ENCODE results near the gene SCFD1. TPM values are rescaled to one million over a fixed set of nuclear protein-coding genes. Genes with fewer than 3 reads are reported as not detected.

Gene SCFD1
- total RNA-seq, 1 experiment from 2014 or later: 61.9 TPM

- H3K36me3 ChIP-seq (ENCODE audit: insufficient read depth, low read length, poor library complexity, severe bottlenecking): no peaks in the 10 kb centered on the region
- POLR2A ChIA-PET (ENCODE audit: low non-redundant PET): interaction anchor here (0.6 kb wide), 1 partner anchor 28 kb away, joined by 3 read pairs; no protein-coding TSS in a partner anchor
- H3K27me3 ChIP-seq (replicated peaks; ENCODE audit: insufficient read depth, low read depth, low read length, poor library complexity): no peaks in the 10 kb centered on the region
- no peak overlapping the region for H3K4me3 ChIP-seq (ENCODE audit: low read depth, low read length, poor library complexity, severe bottlenecking)
- H3K4me1 ChIP-seq (ENCODE audit: insufficient read depth, low read length, poor library complexity, severe bottlenecking): no peaks in the 10 kb centered on the region
- CTCF ChIA-PET: interaction anchor here (0.6 kb wide), 1 partner anchor 1803 kb away, joined by 3 read pairs; no protein-coding TSS in a partner anchor
- no peak overlapping the region for H3K27ac ChIP-seq (ENCODE audit: low read depth, low read length, poor library complexity, severe bottlenecking)
- BruUV-seq (replicated peaks): no TSS peak
- intact Hi-C loops (cut with micrococcal nuclease; ENCODE audit: unreplicated experiment): no loop called here
- DNase-seq (ENCODE audit: low spot score): no peak
- TF ChIP-seq EZH2 (IDR thresholded peaks at IDR 0.05; ENCODE audit: borderline replicate concordance, low read depth, low read length, poor library complexity, severe bottlenecking): no peak
- TF ChIP-seq, protein P1, sequence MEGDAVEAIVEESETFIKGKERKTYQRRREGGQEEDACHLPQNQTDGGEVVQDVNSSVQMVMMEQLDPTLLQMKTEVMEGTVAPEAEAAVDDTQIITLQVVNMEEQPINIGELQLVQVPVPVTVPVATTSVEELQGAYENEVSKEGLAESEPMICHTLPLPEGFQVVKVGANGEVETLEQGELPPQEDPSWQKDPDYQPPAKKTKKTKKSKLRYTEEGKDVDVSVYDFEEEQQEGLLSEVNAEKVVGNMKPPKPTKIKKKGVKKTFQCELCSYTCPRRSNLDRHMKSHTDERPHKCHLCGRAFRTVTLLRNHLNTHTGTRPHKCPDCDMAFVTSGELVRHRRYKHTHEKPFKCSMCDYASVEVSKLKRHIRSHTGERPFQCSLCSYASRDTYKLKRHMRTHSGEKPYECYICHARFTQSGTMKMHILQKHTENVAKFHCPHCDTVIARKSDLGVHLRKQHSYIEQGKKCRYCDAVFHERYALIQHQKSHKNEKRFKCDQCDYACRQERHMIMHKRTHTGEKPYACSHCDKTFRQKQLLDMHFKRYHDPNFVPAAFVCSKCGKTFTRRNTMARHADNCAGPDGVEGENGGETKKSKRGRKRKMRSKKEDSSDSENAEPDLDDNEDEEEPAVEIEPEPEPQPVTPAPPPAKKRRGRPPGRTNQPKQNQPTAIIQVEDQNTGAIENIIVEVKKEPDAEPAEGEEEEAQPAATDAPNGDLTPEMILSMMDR (conservative IDR thresholded peaks at IDR 0.05; ENCODE audit: low read depth, low read length): no peak
- no peaks in the 10 kb centered on the region for H3K9me3 ChIP-seq (ENCODE audit: low read depth, low read length, poor library complexity, severe bottlenecking)
Observed at GRCh38 chr14:30748343-30748742, 126.2 kb downstream of the SCFD1 start.

DNA sequence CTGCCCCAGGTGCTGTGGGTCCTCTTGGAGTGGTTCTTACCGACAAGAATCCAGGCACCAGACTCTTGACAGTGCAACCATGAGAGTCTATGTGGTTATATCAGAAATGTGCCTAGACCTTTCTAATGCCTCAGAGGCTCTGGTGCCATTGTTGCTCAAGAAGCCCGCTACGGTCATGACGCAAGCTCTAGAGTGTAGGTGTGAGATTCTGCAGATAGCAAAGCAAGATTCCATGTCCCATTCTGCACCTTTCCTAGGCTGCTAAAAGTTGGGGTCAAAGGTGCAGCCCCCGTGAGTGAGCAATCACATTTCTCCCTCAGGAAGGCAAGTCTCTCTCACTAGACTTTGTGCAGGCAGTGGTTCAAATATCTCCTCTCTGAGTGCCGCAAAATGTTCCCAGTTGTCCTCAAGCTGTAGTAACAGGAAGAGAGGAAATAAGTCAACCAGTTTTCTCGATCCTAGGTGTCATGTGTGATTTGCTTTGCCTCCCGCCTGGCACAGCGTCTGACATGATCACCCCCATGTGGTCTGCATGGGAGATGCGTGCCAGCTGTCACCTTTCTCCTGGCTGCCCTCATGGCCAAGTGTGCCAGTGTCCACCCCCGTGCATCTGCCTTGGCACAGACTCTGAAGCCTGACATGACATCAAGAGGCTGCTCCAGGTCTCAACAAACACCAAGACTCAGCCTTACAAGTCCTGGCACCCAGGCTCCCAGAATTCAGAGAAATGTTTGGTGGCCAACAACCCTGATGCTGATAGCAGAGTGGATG lies 129.7 kb downstream of the SCFD1 start:
- CTCF ChIA-PET: no interaction called here
- H3K36me3 ChIP-seq (ENCODE audit: insufficient read depth, low read length, poor library complexity, severe bottlenecking): no peaks in the 10 kb centered on the region
- no peaks in the 10 kb centered on the region for H3K4me1 ChIP-seq (ENCODE audit: insufficient read depth, low read length, poor library complexity, severe bottlenecking)
- intact Hi-C loops (cut with micrococcal nuclease; ENCODE audit: unreplicated experiment): no loop called here
- no peak overlapping the region for H3K27ac ChIP-seq (ENCODE audit: low read depth, low read length, poor library complexity, severe bottlenecking)
- no peak overlapping the region for H3K4me3 ChIP-seq (ENCODE audit: low read depth, low read length, poor library complexity, severe bottlenecking)
- TF ChIP-seq, protein P1 (conservative IDR thresholded peaks at IDR 0.05; ENCODE audit: low read depth, low read length): 0 out of 2 replicates have a peak, but pooled peaks have one; percentile 32
- TF ChIP-seq EZH2 (IDR thresholded peaks at IDR 0.05; ENCODE audit: borderline replicate concordance, low read depth, low read length, poor library complexity, severe bottlenecking): no peak
- H3K27me3 ChIP-seq (replicated peaks; ENCODE audit: insufficient read depth, low read depth, low read length, poor library complexity): no peaks in the 10 kb centered on the region
- H3K9me3 ChIP-seq (ENCODE audit: low read depth, low read length, poor library complexity, severe bottlenecking): no peaks in the 10 kb centered on the region
- POLR2A ChIA-PET (ENCODE audit: low non-redundant PET): interaction anchor here (0.6 kb wide), 1 partner anchor 815 kb away, joined by 3 read pairs; no protein-coding TSS in a partner anchor
- peak; percentile 20 for DNase-seq (ENCODE audit: low spot score)
- BruUV-seq (replicated peaks): no TSS peak

- intact Hi-C loops (cut with micrococcal nuclease; ENCODE audit: unreplicated experiment): no loop called here
- BruUV-seq (replicated peaks): no TSS peak
- H3K27me3 ChIP-seq (replicated peaks; ENCODE audit: insufficient read depth, low read depth, low read length, poor library complexity): no peaks in the 10 kb centered on the region
- no peak overlapping the region for H3K27ac ChIP-seq (ENCODE audit: low read depth, low read length, poor library complexity, severe bottlenecking)
- no peak for DNase-seq (ENCODE audit: low spot score)
- no peak for TF ChIP-seq EZH2 (IDR thresholded peaks at IDR 0.05; ENCODE audit: borderline replicate concordance, low read depth, low read length, poor library complexity, severe bottlenecking)
- TF ChIP-seq, protein P1 (conservative IDR thresholded peaks at IDR 0.05; ENCODE audit: low read depth, low read length): no peak
- no peaks in the 10 kb centered on the region for H3K36me3 ChIP-seq (ENCODE audit: insufficient read depth, low read length, poor library complexity, severe bottlenecking)
- H3K9me3 ChIP-seq (ENCODE audit: low read depth, low read length, poor library complexity, severe bottlenecking): no peaks in the 10 kb centered on the region
- CTCF ChIA-PET: no interaction called here
- POLR2A ChIA-PET (ENCODE audit: low non-redundant PET): no interaction called here
- H3K4me3 ChIP-seq (ENCODE audit: low read depth, low read length, poor library complexity, severe bottlenecking): no peak overlapping the region
- no peaks in the 10 kb centered on the region for H3K4me1 ChIP-seq (ENCODE audit: insufficient read depth, low read length, poor library complexity, severe bottlenecking)
Observed at GRCh38 chr14:30753452-30753851, 131.3 kb downstream of the SCFD1 start.
